WTC11 (cell line): ENCODE data around the gene DNAJC7. TPM values are rescaled to one million over a fixed set of nuclear protein-coding genes. Genes with fewer than 3 reads are reported as not detected.

Experiments
- ATAC-seq: fragments of 200-7000 bp; cut with Tn5 transposase; 2 replicates; pipeline ENCODE4 v1.10.0; 2021; ENCODE audit warnings: mild to moderate bottlenecking, moderate library complexity
- CTCF ChIA-PET: fragments of 300-600 bp; sonication (Branson Sonifier 250); formaldehyde crosslinking; loops from one replicate; lab custom pipeline; 2021; ENCODE audit warnings: antibody characterized with exemption; lab: Charles Lee
- POLR2A ChIA-PET: fragments of 350-600 bp; sonication (Branson Sonifier 250); formaldehyde crosslinking; loops from one replicate; lab custom pipeline; 2021; ENCODE audit warnings: antibody characterized with exemption; lab: Charles Lee
- DNase-seq: peaks from one replicate; pipeline ENCODE4 v3.0.0; 2021; ENCODE audit warnings: low spot score
- H3K27ac Mint-ChIP-seq: 2 replicates; pipeline ENCODE4 v1.8.0; 2021; ENCODE audit warnings: mixed read lengths
- H3K27me3 Mint-ChIP-seq: 2 replicates; pipeline ENCODE4 v1.8.0; 2021; ENCODE audit warnings: low read depth, mild to moderate bottlenecking, moderate library complexity, mixed read lengths
- H3K36me3 Mint-ChIP-seq: 2 replicates; pipeline ENCODE4 v1.8.0; 2021; ENCODE audit warnings: mixed read lengths
- H3K4me1 Mint-ChIP-seq: 2 replicates; pipeline ENCODE4 v1.8.0; 2022; ENCODE audit warnings: mixed read lengths
- H3K4me3 Mint-ChIP-seq: 2 replicates; pipeline ENCODE4 v1.8.0; 2021; ENCODE audit warnings: mild to moderate bottlenecking, moderate library complexity, mixed read lengths
- H3K9me3 Mint-ChIP-seq: 2 replicates; pipeline ENCODE4 v1.8.0; 2021; ENCODE audit warnings: mixed read lengths
- AR ChIP-seq: fragments of 250-450 bp; sonication (Bioruptor Pico); IDR thresholded peaks from 2 replicates; pipeline ENCODE4 v1.9.0; 2021; ENCODE audit warnings: mild to moderate bottlenecking
- CTCF ChIP-seq: fragments of 200-600 bp; IDR thresholded peaks from 2 replicates; pipeline ENCODE4 v1.8.0; 2022; ENCODE audit warnings: antibody characterized with exemption
- ETV6 ChIP-seq: sonication (generic); formaldehyde crosslinking; IDR thresholded peaks from 2 replicates; pipeline ENCODE4 v1.8.1; 2022; ENCODE audit warnings: mild to moderate bottlenecking, missing genetic modification reagents
- FOXP1 ChIP-seq: sonication (generic); formaldehyde crosslinking; IDR thresholded peaks from 2 replicates; pipeline ENCODE4 v1.8.0; 2022; ENCODE audit warnings: missing genetic modification reagents, mild to moderate bottlenecking, moderate library complexity, borderline replicate concordance
- HMGA2 ChIP-seq: fragments of 250-450 bp; sonication (Bioruptor Pico); IDR thresholded peaks from 2 replicates; pipeline ENCODE4 v1.4.0; 2021; ENCODE audit warnings: mild to moderate bottlenecking, moderate library complexity
- IRF1 ChIP-seq: sonication (generic); formaldehyde crosslinking; IDR thresholded peaks from 2 replicates; pipeline ENCODE4 v1.8.0; 2023; ENCODE audit warnings: missing genetic modification reagents
- JAZF1 ChIP-seq: fragments of 250-450 bp; sonication (Bioruptor Pico); IDR thresholded peaks from 2 replicates; pipeline ENCODE4 v1.9.0; 2021; ENCODE audit warnings: moderate library complexity, mild to moderate bottlenecking, inconsistent platforms
- JUN ChIP-seq: sonication (generic); formaldehyde crosslinking; IDR thresholded peaks from 2 replicates; pipeline ENCODE4 v1.8.0; 2023; ENCODE audit warnings: mild to moderate bottlenecking, missing genetic modification reagents
- MLX ChIP-seq: sonication (generic); formaldehyde crosslinking; IDR thresholded peaks from 2 replicates; pipeline ENCODE4 v1.8.1; 2023; ENCODE audit warnings: mild to moderate bottlenecking, missing genetic modification reagents, moderate library complexity
- NFYB ChIP-seq: sonication (generic); formaldehyde crosslinking; conservative IDR thresholded peaks from 2 replicates; pipeline ENCODE4 v1.8.0; 2022; ENCODE audit warnings: low read depth, missing genetic modification reagents
- NR1H2 ChIP-seq: sonication (generic); formaldehyde crosslinking; IDR thresholded peaks from 2 replicates; pipeline ENCODE4 v1.9.0; 2021; ENCODE audit warnings: mild to moderate bottlenecking, moderate library complexity, missing genetic modification reagents
- ZNF121 ChIP-seq: sonication (generic); formaldehyde crosslinking; IDR thresholded peaks from 2 replicates; pipeline ENCODE4 v1.8.0; 2023; ENCODE audit warnings: missing genetic modification reagents
- ZNF219 ChIP-seq: sonication (generic); formaldehyde crosslinking; IDR thresholded peaks from 2 replicates; pipeline ENCODE4 v1.8.0; 2023; ENCODE audit warnings: missing genetic modification reagents, mild to moderate bottlenecking, borderline replicate concordance
- ZNF263 ChIP-seq: sonication (generic); formaldehyde crosslinking; IDR thresholded peaks from 2 replicates; pipeline ENCODE4 v1.8.1; 2022; ENCODE audit warnings: low read depth, mild to moderate bottlenecking, moderate library complexity, missing genetic modification reagents
- ZNF423 ChIP-seq: fragments of 250-450 bp; sonication (Bioruptor Pico); IDR thresholded peaks from 2 replicates; pipeline ENCODE4 v2.1.2; 2022; ENCODE audit warnings: mild to moderate bottlenecking, moderate library complexity
- ZNF425 ChIP-seq: fragments of 250-450 bp; sonication (Bioruptor Pico); conservative IDR thresholded peaks from 2 replicates; pipeline ENCODE4 v1.9.0; 2021; ENCODE audit warnings: mild to moderate bottlenecking
- ZSCAN18 ChIP-seq: fragments of 250-450 bp; sonication (Bioruptor Pico); IDR thresholded peaks from 2 replicates; pipeline ENCODE4 v2.1.2; 2022; ENCODE audit warnings: mild to moderate bottlenecking, moderate library complexity
- total RNA-seq: library from RNA; stranded (reverse); gene quantifications from 3 replicates; pipeline ENCODE4 v1.2.3, GENCODE V29; 2021

Gene DNAJC7
- total RNA-seq, 1 experiment from 2014 or later = 140 TPM

GRCh38 chr17:42001729-42002128 is 15.5 kb downstream of the DNAJC7 start:
- ChIA-PET CTCF (no interaction called here), POLR2A (no interaction called here)
- Mint-ChIP-seq H3K27ac (no peak overlapping the region), H3K4me1 (no peaks in the 10 kb centered on the region), H3K36me3 (peaks cover 52% of the 10 kb centered on the region), H3K4me3 (no peak overlapping the region), H3K27me3 (no peaks in the 10 kb centered on the region; the same call in 1 of the 2 replicates), H3K9me3 (no peaks in the 10 kb centered on the region)
- DNase-seq (no peak), ATAC-seq (no peak)
- TF ChIP-seq ZNF425 (CRISPR knock-in tag) (no peak), MLX (CRISPR knock-in tag) (no peak), ZNF423 (CRISPR knock-in tag) (no peak), IRF1 (no peak), JAZF1 (CRISPR knock-in tag) (no peak), ZNF219 (CRISPR knock-in tag) (no peak), ZNF121 (CRISPR knock-in tag) (no peak), CTCF (no peak), HMGA2 (no peak), JUN (no peak), NFYB (CRISPR knock-in tag) (no peak), NR1H2 (CRISPR knock-in tag) (no peak), ETV6 (CRISPR knock-in tag) (no peak), ZNF263 (CRISPR knock-in tag) (no peak), AR (CRISPR knock-in tag) (no peak), ZSCAN18 (no peak), FOXP1 (CRISPR knock-in tag) (no peak)
